ENCODE data around the gene PTPRN2. TPM values are rescaled to one million over a fixed set of nuclear protein-coding genes. Genes with fewer than 3 reads are reported as not detected.

The PTPRN2 gene
- total and polyA plus RNA-seq, 2 of the 8 experiments (the other 6 are each of a cell fraction or from before 2014, with no cell fraction given) = 2.6 to 4.5 TPM

- TF ChIP-seq ATF2 (IDR thresholded peaks at IDR 0.05; ENCODE audit: low read length) (no peak), TCF12 (IDR thresholded peaks at IDR 0.05; ENCODE audit: low read depth, low read length) (no peak), CREB1 (IDR thresholded peaks at IDR 0.05) (no peak)
Measured at GRCh38 chr7:157918326-157919080, 669.1 kb downstream of the PTPRN2 start (continued).

Data from H1 (cell line).